Panc1 (cell line): ENCODE results near the gene ROS1. TPM values are rescaled to one million over a fixed set of nuclear protein-coding genes. Genes with fewer than 3 reads are reported as not detected.

Source experiments
- ATAC-seq: fragments of 200-7000 bp; cut with Tn5 transposase; 2 replicates; pipeline ENCODE4 v1.9.1; 2020; ENCODE audit warnings: mild to moderate bottlenecking, moderate library complexity
- BruUV-seq: library from RNA; stranded (reverse); fragments of 400-500 nt; replicated peaks from 2 replicates; lab custom pipeline; 2021; lab: Mats Ljungman, UMichigan
- CTCF ChIA-PET: fragments of 300-600 bp; sonication (Branson Sonifier 250); formaldehyde crosslinking; loops from one replicate; lab custom pipeline; 2022; ENCODE audit warnings: antibody characterized with exemption; lab: Charles Lee
- POLR2A ChIA-PET: fragments of 300-600 bp; sonication (Branson Sonifier 250); formaldehyde crosslinking; loops from one replicate; lab custom pipeline; 2022; ENCODE audit warnings: antibody characterized with exemption; lab: Charles Lee
- DNase-seq: peaks from one replicate; pipeline ENCODE4 v3.0.0-alpha.2; 2010; ENCODE audit warnings: low read depth, low spot score
- H3K27ac ChIP-seq: 2 replicates; pipeline ENCODE4 v1.5.1; 2011; ENCODE audit warnings: mild to moderate bottlenecking, low read length, inconsistent platforms
- H3K27me3 ChIP-seq: fragments of 200-500 bp; sonication (Bioruptor generic); 2 replicates; pipeline ENCODE4 v1.6.0; 2014; ENCODE audit warnings: low read length, inconsistent platforms; ENCODE audit not compliant: control insufficient read depth, insufficient read depth
- H3K36me3 ChIP-seq: fragments of 200-500 bp; sonication (Bioruptor generic); 2 replicates; pipeline ENCODE4 v1.5.1; 2014; ENCODE audit warnings: inconsistent platforms, mild to moderate bottlenecking, low read length, moderate library complexity; ENCODE audit not compliant: control insufficient read depth, insufficient read depth
- H3K4me1 ChIP-seq: 2 replicates; pipeline ENCODE4 v1.5.1; 2011; ENCODE audit warnings: inconsistent platforms, mild to moderate bottlenecking, low read length, moderate library complexity; ENCODE audit not compliant: control insufficient read depth, insufficient read depth
- H3K4me3 ChIP-seq, 2 experiments: 2 replicates each; pipeline ENCODE4 v1.5.1; 2011 to 2012; ENCODE audit warnings: low read depth in 2 of 2, low read length in 2 of 2, mild to moderate bottlenecking in 2 of 2, inconsistent platforms in 1 of 2, moderate library complexity in 1 of 2
- H3K9me3 ChIP-seq: fragments of 200-500 bp; sonication (Bioruptor generic); 2 replicates; pipeline ENCODE4 v1.5.1; 2014; ENCODE audit warnings: low read depth, mild to moderate bottlenecking, inconsistent platforms, low read length, moderate library complexity; ENCODE audit not compliant: control insufficient read depth, insufficient read depth
- CTCF ChIP-seq: fragments of 450-650 bp; IDR thresholded peaks from 2 replicates; pipeline ENCODE4 v1.5.1; 2017; ENCODE audit warnings: mild to moderate bottlenecking
- POLR2AphosphoS5 ChIP-seq: IDR thresholded peaks from 2 replicates; pipeline ENCODE4 v1.6.1; 2012; ENCODE audit warnings: mild to moderate bottlenecking, low read depth, low read length, moderate library complexity
- SIN3A ChIP-seq: IDR thresholded peaks from 2 replicates; pipeline ENCODE4 v1.6.1; 2012; ENCODE audit warnings: low read depth, mild to moderate bottlenecking, low read length, moderate library complexity, borderline replicate concordance; ENCODE audit not compliant: insufficient read depth
- TCF7L2 ChIP-seq: IDR thresholded peaks from 2 replicates; pipeline ENCODE4 v1.6.1; 2011; ENCODE audit warnings: mild to moderate bottlenecking, low read depth, low read length, inconsistent platforms
- in situ Hi-C: cut with HindIII; loops from 2 replicates; pipeline ENCODE4 v1.10.0; 2016; ENCODE audit warnings: low sequenced_read_pairs, low pct_unique_long_range_greater_than_20kb
- intact Hi-C: fragments of 100-400 bp; cut with micrococcal nuclease; formaldehyde crosslinking; loops from one replicate; pipeline ENCODE4 v1.10.0; 2022; ENCODE audit not compliant: unreplicated experiment
- total RNA-seq: library from RNA; stranded (reverse); gene quantifications from one replicate; pipeline ENCODE4 v1.2.1, GENCODE V29; 2021; ENCODE audit not compliant: unreplicated experiment
- TF ChIP-seq, protein P1 (sequence below), 2 experiments: IDR thresholded peaks; 2 replicates each; pipeline ENCODE4 v1.6.1; 2011 to 2012; ENCODE audit warnings: low read depth in 2 of 2, control low read depth in 1 of 2, low read length in 1 of 2, mild to moderate bottlenecking in 1 of 2, moderate library complexity in 1 of 2; ENCODE audit not compliant: insufficient read depth in 1 of 2

ROS1 gene
- total RNA-seq, 1 experiment from 2014 or later, result 0.10 TPM

- no peaks in the 10 kb centered on the region for H3K9me3 ChIP-seq
- no peak for ATAC-seq
- no TSS peak for BruUV-seq
- POLR2A ChIA-PET, result no interaction called here
- CTCF ChIA-PET, result no interaction called here
- no peak for DNase-seq
- intact Hi-C loops, result no loop called here
- TF ChIP-seq SIN3A (no peak), CTCF (peak; percentile 41)
- in situ Hi-C loops, result no loop called here
- H3K4me3 ChIP-seq, result no peak overlapping the region
- no peaks in the 10 kb centered on the region for H3K27me3 ChIP-seq
- no peaks in the 10 kb centered on the region for H3K4me1 ChIP-seq
- no peaks in the 10 kb centered on the region for H3K36me3 ChIP-seq
- no peak overlapping the region for H3K27ac ChIP-seq
Observed at GRCh38 chr6:117404548-117404947, 21.2 kb downstream of the ROS1 start.

GRCh38 chr6:117401799-117402198 is 23.9 kb downstream of the ROS1 start:
- ChIA-PET POLR2A (no interaction called here), CTCF (no interaction called here)
- no peak overlapping the region for H3K4me3 ChIP-seq
- H3K9me3 ChIP-seq, result no peaks in the 10 kb centered on the region
- H3K27ac ChIP-seq, result no peak overlapping the region
- in situ Hi-C loops (no loop called here), intact Hi-C loops (no loop called here)
- H3K27me3 ChIP-seq, result no peaks in the 10 kb centered on the region
- BruUV-seq, result no TSS peak
- ATAC-seq (no peak), DNase-seq (no peak)
- no peaks in the 10 kb centered on the region for H3K4me1 ChIP-seq
- TF ChIP-seq SIN3A, result no peak
- TF ChIP-seq, protein P1, sequence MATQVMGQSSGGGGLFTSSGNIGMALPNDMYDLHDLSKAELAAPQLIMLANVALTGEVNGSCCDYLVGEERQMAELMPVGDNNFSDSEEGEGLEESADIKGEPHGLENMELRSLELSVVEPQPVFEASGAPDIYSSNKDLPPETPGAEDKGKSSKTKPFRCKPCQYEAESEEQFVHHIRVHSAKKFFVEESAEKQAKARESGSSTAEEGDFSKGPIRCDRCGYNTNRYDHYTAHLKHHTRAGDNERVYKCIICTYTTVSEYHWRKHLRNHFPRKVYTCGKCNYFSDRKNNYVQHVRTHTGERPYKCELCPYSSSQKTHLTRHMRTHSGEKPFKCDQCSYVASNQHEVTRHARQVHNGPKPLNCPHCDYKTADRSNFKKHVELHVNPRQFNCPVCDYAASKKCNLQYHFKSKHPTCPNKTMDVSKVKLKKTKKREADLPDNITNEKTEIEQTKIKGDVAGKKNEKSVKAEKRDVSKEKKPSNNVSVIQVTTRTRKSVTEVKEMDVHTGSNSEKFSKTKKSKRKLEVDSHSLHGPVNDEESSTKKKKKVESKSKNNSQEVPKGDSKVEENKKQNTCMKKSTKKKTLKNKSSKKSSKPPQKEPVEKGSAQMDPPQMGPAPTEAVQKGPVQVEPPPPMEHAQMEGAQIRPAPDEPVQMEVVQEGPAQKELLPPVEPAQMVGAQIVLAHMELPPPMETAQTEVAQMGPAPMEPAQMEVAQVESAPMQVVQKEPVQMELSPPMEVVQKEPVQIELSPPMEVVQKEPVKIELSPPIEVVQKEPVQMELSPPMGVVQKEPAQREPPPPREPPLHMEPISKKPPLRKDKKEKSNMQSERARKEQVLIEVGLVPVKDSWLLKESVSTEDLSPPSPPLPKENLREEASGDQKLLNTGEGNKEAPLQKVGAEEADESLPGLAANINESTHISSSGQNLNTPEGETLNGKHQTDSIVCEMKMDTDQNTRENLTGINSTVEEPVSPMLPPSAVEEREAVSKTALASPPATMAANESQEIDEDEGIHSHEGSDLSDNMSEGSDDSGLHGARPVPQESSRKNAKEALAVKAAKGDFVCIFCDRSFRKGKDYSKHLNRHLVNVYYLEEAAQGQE (IDR thresholded peaks at IDR 0.05; ENCODE audit: insufficient read depth in 1 of 2, low read depth in 2 of 2, low read length in 1 of 2), result no peak
- TF ChIP-seq CTCF, result no peak
- TF ChIP-seq TCF7L2, result no peak
- TF ChIP-seq POLR2AphosphoS5, result no peak
- H3K36me3 ChIP-seq, result no peaks in the 10 kb centered on the region

- H3K27ac ChIP-seq, result no peak overlapping the region
- DNase-seq, result no peak
- H3K4me1 ChIP-seq, result no peaks in the 10 kb centered on the region
- intact Hi-C loops (no loop called here), in situ Hi-C loops (no loop called here)
- POLR2A ChIA-PET, result no interaction called here
- no peaks in the 10 kb centered on the region for H3K27me3 ChIP-seq
- no peaks in the 10 kb centered on the region for H3K9me3 ChIP-seq
- TF ChIP-seq POLR2AphosphoS5 (no peak), CTCF (peak; percentile 56; the same call in 1 of the 2 replicates)
- CTCF ChIA-PET, result interaction anchor here (0.6 to 1.5 kb wide), 2 partner anchors 50 to 189 kb away, joined by 3 to 4 read pairs; no protein-coding TSS in a partner anchor
- H3K36me3 ChIP-seq, result no peaks in the 10 kb centered on the region
- H3K4me3 ChIP-seq, result no peak overlapping the region
- ATAC-seq, result peak; percentile 82
- no TSS peak for BruUV-seq
Observed at GRCh38 chr6:117399924-117400323, 25.8 kb downstream of the ROS1 start.
